ENCODE data around the gene SAAL1. TPM values are rescaled to one million over a fixed set of nuclear protein-coding genes. Genes with fewer than 3 reads are reported as not detected.

SAAL1 gene
- total RNA-seq, 1 experiment from 2014 or later = 29.3 TPM

DNA sequence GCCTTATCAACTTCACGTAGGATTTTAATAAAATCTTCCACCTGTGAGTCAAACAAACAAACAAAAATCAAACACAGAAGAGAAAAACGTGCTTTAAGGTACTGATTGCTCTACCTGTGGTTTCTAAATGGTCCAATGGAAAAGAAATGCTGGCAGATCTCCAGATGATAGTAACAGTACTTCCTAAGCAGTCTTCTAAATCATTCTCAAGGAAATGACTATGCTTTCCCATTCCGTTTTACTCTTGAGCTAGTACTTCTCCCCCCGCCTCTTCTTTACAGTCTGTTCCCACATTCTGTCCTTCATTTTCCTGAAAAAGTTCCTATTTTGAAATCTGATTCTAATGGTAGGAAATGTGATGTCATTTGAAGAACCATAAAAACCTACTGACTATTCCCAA is 25.4 kb downstream of the SAAL1 start:
- Mint-ChIP-seq H3K36me3 (ENCODE audit: insufficient read depth, unreplicated experiment) (peaks cover 4% of the 10 kb centered on the region), H3K27ac (ENCODE audit: unreplicated experiment) (no peak overlapping the region), H3K9me3 (ENCODE audit: low read depth, unreplicated experiment) (no peaks in the 10 kb centered on the region), H3K4me1 (ENCODE audit: low read depth, unreplicated experiment) (no peaks in the 10 kb centered on the region), H3K4me3 (ENCODE audit: low read depth, unreplicated experiment) (no peak overlapping the region), H3K27me3 (ENCODE audit: unreplicated experiment) (no peaks in the 10 kb centered on the region)
- no peak for DNase-seq
- intact Hi-C loops (cut with micrococcal nuclease; ENCODE audit: unreplicated experiment) = no loop called here
- TF ChIP-seq, protein P1, sequence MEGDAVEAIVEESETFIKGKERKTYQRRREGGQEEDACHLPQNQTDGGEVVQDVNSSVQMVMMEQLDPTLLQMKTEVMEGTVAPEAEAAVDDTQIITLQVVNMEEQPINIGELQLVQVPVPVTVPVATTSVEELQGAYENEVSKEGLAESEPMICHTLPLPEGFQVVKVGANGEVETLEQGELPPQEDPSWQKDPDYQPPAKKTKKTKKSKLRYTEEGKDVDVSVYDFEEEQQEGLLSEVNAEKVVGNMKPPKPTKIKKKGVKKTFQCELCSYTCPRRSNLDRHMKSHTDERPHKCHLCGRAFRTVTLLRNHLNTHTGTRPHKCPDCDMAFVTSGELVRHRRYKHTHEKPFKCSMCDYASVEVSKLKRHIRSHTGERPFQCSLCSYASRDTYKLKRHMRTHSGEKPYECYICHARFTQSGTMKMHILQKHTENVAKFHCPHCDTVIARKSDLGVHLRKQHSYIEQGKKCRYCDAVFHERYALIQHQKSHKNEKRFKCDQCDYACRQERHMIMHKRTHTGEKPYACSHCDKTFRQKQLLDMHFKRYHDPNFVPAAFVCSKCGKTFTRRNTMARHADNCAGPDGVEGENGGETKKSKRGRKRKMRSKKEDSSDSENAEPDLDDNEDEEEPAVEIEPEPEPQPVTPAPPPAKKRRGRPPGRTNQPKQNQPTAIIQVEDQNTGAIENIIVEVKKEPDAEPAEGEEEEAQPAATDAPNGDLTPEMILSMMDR (IDR thresholded peaks at IDR 0.05; ENCODE audit: unreplicated experiment) = no peak
- BruUV-seq (replicated peaks) = no TSS peak
- CTCF ChIA-PET = no interaction called here

GRCh38 chr11:18078909-18079308 is 27.0 kb downstream of the SAAL1 start:
- H3K4me3 Mint-ChIP-seq (ENCODE audit: low read depth, unreplicated experiment) = no peak overlapping the region
- intact Hi-C loops (cut with micrococcal nuclease; ENCODE audit: unreplicated experiment) = no loop called here
- no peak for DNase-seq
- TF ChIP-seq, protein P1 (IDR thresholded peaks at IDR 0.05; ENCODE audit: unreplicated experiment) = no peak
- no peaks in the 10 kb centered on the region for H3K27me3 Mint-ChIP-seq (ENCODE audit: unreplicated experiment)
- H3K4me1 Mint-ChIP-seq (ENCODE audit: low read depth, unreplicated experiment) = no peaks in the 10 kb centered on the region
- H3K27ac Mint-ChIP-seq (ENCODE audit: unreplicated experiment) = no peak overlapping the region
- H3K9me3 Mint-ChIP-seq (ENCODE audit: low read depth, unreplicated experiment) = no peaks in the 10 kb centered on the region
- CTCF ChIA-PET = interaction anchor here (0.6 kb wide), 1 partner anchor 410 kb away, joined by 3 read pairs; no protein-coding TSS in a partner anchor
- BruUV-seq (replicated peaks) = no TSS peak
- H3K36me3 Mint-ChIP-seq (ENCODE audit: insufficient read depth, unreplicated experiment) = peaks cover 4% of the 10 kb centered on the region

GRCh38 chr11:18075444-18075843 is 30.4 kb downstream of the SAAL1 start:
- Mint-ChIP-seq H3K27me3 (ENCODE audit: unreplicated experiment) (no peaks in the 10 kb centered on the region), H3K27ac (ENCODE audit: unreplicated experiment) (no peak overlapping the region), H3K4me3 (ENCODE audit: low read depth, unreplicated experiment) (no peak overlapping the region), H3K9me3 (ENCODE audit: low read depth, unreplicated experiment) (no peaks in the 10 kb centered on the region), H3K36me3 (ENCODE audit: insufficient read depth, unreplicated experiment) (no peaks in the 10 kb centered on the region), H3K4me1 (ENCODE audit: low read depth, unreplicated experiment) (no peaks in the 10 kb centered on the region)
- CTCF ChIA-PET = interaction anchor here (0.7 kb wide), 1 partner anchor 247 kb away, joined by 3 read pairs; no protein-coding TSS in a partner anchor
- DNase-seq = no peak
- intact Hi-C loops (cut with micrococcal nuclease; ENCODE audit: unreplicated experiment) = no loop called here
- TF ChIP-seq, protein P1 (IDR thresholded peaks at IDR 0.05; ENCODE audit: unreplicated experiment) = no peak
- no TSS peak for BruUV-seq (replicated peaks)

- Mint-ChIP-seq H3K36me3 (ENCODE audit: insufficient read depth, unreplicated experiment) (no peaks in the 10 kb centered on the region), H3K4me3 (ENCODE audit: low read depth, unreplicated experiment) (no peak overlapping the region), H3K9me3 (ENCODE audit: low read depth, unreplicated experiment) (no peaks in the 10 kb centered on the region), H3K4me1 (ENCODE audit: low read depth, unreplicated experiment) (no peaks in the 10 kb centered on the region), H3K27me3 (ENCODE audit: unreplicated experiment) (no peaks in the 10 kb centered on the region), H3K27ac (ENCODE audit: unreplicated experiment) (no peak overlapping the region)
- TF ChIP-seq, protein P1 (IDR thresholded peaks at IDR 0.05; ENCODE audit: unreplicated experiment) = no peak
- no peak for DNase-seq
- BruUV-seq (replicated peaks) = no TSS peak
- CTCF ChIA-PET = no interaction called here
- intact Hi-C loops (cut with micrococcal nuclease; ENCODE audit: unreplicated experiment) = no loop called here
Measured at GRCh38 chr11:18071098-18071705, 34.7 kb downstream of the SAAL1 start.

Measured in Calu3 (cell line).